ENCODE results near the gene DNAJB4.

DNA sequence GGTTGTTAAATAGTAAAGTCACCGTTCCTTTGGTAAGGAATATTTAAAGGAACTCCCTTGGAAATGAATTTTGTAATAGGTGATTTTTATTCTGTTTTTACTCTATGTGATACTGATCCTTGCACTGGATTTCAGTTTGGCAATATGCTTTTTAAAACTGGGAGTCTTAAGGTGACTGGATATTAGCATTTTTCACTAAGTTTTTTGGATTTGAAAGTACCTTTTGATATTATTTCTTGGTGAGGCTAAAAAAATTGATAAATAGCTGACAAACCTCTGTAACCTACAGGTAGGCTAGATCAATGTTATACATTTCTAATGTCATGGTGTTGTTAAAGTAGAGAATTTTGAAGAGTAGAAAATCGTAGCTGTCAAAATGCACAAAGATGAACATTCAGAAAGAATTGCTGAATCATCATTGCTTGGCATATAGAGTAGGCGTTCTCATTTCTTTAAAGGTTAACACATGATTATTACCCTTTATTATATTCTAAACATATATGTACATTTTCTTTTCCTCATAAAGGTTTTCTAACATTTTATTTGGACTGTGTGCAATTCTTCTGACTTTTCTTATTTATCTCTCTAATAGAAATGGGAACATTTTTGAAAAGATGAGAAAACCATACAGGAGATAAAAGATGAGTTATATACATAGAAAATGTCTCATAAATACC is 1.5 kb upstream of the DNAJB4 start:
- TF ChIP-seq, protein P1, sequence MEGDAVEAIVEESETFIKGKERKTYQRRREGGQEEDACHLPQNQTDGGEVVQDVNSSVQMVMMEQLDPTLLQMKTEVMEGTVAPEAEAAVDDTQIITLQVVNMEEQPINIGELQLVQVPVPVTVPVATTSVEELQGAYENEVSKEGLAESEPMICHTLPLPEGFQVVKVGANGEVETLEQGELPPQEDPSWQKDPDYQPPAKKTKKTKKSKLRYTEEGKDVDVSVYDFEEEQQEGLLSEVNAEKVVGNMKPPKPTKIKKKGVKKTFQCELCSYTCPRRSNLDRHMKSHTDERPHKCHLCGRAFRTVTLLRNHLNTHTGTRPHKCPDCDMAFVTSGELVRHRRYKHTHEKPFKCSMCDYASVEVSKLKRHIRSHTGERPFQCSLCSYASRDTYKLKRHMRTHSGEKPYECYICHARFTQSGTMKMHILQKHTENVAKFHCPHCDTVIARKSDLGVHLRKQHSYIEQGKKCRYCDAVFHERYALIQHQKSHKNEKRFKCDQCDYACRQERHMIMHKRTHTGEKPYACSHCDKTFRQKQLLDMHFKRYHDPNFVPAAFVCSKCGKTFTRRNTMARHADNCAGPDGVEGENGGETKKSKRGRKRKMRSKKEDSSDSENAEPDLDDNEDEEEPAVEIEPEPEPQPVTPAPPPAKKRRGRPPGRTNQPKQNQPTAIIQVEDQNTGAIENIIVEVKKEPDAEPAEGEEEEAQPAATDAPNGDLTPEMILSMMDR (IDR thresholded peaks at IDR 0.05 in 2 of 3, conservative IDR thresholded peaks at IDR 0.05 in 1 of 3; ENCODE audit: borderline replicate concordance in 1 of 3, insufficient read depth in 1 of 3, low read depth in 2 of 3, low read length in 2 of 3) = no peak
- TF ChIP-seq ZFX (IDR thresholded peaks at IDR 0.05) (no peak), JUND (IDR thresholded peaks at IDR 0.05) (no peak)
- TF ChIP-seq, protein P2, sequence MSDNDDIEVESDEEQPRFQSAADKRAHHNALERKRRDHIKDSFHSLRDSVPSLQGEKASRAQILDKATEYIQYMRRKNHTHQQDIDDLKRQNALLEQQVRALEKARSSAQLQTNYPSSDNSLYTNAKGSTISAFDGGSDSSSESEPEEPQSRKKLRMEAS (IDR thresholded peaks at IDR 0.05) = no peak; the same call in 1 of the 2 replicates

All from HCT116 (cell line).